ENCODE results near the gene IL23R.

IL23R gene

DNA sequence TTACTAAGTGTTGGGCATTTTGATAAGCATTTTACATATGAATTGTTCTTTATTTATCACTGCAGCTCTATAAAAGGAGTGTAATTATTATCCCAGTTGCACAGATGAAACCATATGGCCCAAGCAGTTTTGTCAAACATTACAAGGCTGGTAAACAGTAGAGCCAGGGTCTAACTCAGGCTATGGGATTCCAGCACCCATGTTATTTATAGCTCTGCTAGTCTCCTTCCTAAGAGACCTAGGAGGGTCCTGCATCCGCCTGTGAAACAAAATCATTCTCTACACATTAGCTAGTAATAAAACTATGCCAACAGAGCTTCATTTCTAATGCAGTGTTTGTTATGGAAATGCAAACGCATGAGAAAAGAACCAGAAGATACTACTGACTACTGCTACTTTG is 58.6 kb downstream of the IL23R start:
- Histone ChIP-seq H3K9me3 (ENCODE audit: control insufficient read depth, insufficient read depth, low read length) (no peaks in the 10 kb centered on the region), H3K4me1 (ENCODE audit: control insufficient read depth, insufficient read depth, low read length) (peaks cover 2% of the 10 kb centered on the region), H3K9ac (ENCODE audit: low read depth, low read length) (no peak overlapping the region)

DNA sequence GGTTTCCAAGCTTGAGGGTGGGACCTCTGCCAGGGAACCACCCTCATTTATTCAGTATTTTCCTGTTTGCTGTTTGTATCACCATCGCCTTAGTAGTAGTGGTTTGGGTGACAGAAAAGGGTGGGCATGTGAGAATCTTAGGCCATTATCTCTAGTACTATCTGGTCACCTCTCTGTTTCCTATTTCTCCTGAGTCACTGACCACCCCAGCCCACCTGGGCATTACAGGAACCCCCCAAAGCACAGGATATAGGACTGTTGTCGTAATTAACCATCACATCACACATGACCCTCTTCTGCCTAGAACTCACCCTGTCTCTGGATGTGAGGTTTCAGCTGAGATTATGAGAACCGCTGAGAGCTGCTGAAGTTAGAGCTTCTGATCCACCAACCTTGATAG is 60.4 kb downstream of the IL23R start:
- no peaks in the 10 kb centered on the region for H3K36me3 ChIP-seq (ENCODE audit: control insufficient read depth, insufficient read depth, low read length)
- H3K4me3 ChIP-seq (ENCODE audit: low read depth, low read length) = no peak overlapping the region
- peaks cover 2% of the 10 kb centered on the region for H3K4me1 ChIP-seq (ENCODE audit: control insufficient read depth, insufficient read depth, low read length)
- H3K9me3 ChIP-seq (ENCODE audit: control insufficient read depth, insufficient read depth, low read length) = no peaks in the 10 kb centered on the region
- no peaks in the 10 kb centered on the region for H3K27me3 ChIP-seq (ENCODE audit: control insufficient read depth, insufficient read depth, low read length)
- H3K9ac ChIP-seq (ENCODE audit: low read depth, low read length) = no peak overlapping the region

More for the DNA sequence above, 58.6 kb downstream of the IL23R start:
- no peaks in the 10 kb centered on the region for H3K36me3 ChIP-seq (ENCODE audit: control insufficient read depth, insufficient read depth, low read length)
- no peaks in the 10 kb centered on the region for H3K27me3 ChIP-seq (ENCODE audit: control insufficient read depth, insufficient read depth, low read length)
- H3K4me3 ChIP-seq (ENCODE audit: low read depth, low read length) = no peak overlapping the region

DNA sequence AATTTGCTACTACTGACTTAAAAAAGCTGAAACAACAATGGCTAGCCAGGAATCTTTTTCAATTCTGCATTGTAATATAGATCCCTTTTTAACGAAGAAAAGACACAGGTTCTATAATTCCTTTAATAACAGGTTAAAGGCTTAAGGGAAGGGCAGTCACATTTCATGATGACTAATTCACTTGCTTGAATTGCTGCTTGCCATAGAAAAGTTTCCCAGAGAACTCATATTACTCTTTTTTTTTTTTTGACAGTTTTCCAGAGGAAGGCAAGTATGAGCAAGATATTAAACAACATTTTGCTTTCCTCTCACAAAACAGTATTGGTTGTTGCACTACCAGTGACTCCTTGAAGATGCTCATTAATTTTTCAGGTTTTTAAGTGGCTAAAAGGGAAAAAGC is 60.9 kb downstream of the IL23R start:
- no peaks in the 10 kb centered on the region for H3K27me3 ChIP-seq (ENCODE audit: control insufficient read depth, insufficient read depth, low read length)
- no peak overlapping the region for H3K4me3 ChIP-seq (ENCODE audit: low read depth, low read length)
- no peaks in the 10 kb centered on the region for H3K36me3 ChIP-seq (ENCODE audit: control insufficient read depth, insufficient read depth, low read length)

DNA sequence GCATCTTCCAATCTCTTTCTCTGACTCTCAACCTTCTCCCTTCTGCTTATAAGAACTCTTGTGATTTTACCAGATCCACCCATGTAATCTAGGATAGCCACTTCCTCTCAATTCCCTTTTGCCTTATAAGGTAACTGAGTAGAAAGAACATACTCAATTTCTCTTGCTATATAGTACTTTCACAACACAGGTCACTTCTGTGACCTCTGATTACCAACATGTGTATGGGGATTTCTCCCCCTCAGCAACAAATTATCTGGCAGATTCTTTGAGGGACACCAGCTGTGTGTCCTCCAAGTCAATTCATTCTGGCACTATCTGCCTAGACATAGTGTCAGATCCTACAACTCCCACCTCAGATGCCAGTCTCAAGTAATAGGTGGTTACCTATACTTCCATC is 62.5 kb downstream of the IL23R start:
- Histone ChIP-seq H3K9ac (ENCODE audit: low read depth, low read length) (no peak overlapping the region), H3K4me1 (ENCODE audit: control insufficient read depth, insufficient read depth, low read length) (peaks cover 2% of the 10 kb centered on the region), H3K4me3 (ENCODE audit: low read depth, low read length) (no peak overlapping the region), H3K27me3 (ENCODE audit: control insufficient read depth, insufficient read depth, low read length) (no peaks in the 10 kb centered on the region), H3K9me3 (ENCODE audit: control insufficient read depth, insufficient read depth, low read length) (no peaks in the 10 kb centered on the region), H3K36me3 (ENCODE audit: control insufficient read depth, insufficient read depth, low read length) (no peaks in the 10 kb centered on the region)

More for the DNA sequence above, 60.9 kb downstream of the IL23R start:
- H3K9ac ChIP-seq (ENCODE audit: low read depth, low read length) = no peak overlapping the region
- no peaks in the 10 kb centered on the region for H3K9me3 ChIP-seq (ENCODE audit: control insufficient read depth, insufficient read depth, low read length)
- peaks cover 2% of the 10 kb centered on the region for H3K4me1 ChIP-seq (ENCODE audit: control insufficient read depth, insufficient read depth, low read length)

DNA sequence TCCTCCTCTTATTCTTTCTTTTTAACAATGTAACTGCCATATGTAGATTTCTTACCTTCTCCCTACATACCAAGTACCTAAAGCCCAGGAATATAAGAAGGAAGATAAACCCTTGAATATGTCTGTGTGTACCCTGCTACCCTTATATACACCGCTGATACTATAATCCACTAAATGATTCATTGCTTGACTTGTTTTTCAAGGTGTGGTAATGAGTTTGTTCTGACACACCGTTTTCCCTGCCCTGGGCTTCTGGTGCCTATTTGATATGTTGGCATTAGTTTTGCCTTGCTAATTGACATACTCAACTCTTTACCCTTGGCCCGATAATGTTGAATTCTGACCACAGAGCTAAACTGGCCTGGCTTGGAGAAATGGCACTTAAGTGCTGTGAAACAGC is 64.3 kb downstream of the IL23R start:
- Histone ChIP-seq H3K9me3 (ENCODE audit: control insufficient read depth, insufficient read depth, low read length) (no peaks in the 10 kb centered on the region), H3K4me1 (ENCODE audit: control insufficient read depth, insufficient read depth, low read length) (no peaks in the 10 kb centered on the region), H3K9ac (ENCODE audit: low read depth, low read length) (no peak overlapping the region), H3K4me3 (ENCODE audit: low read depth, low read length) (no peak overlapping the region), H3K36me3 (ENCODE audit: control insufficient read depth, insufficient read depth, low read length) (no peaks in the 10 kb centered on the region), H3K27me3 (ENCODE audit: control insufficient read depth, insufficient read depth, low read length) (no peaks in the 10 kb centered on the region)

DNA sequence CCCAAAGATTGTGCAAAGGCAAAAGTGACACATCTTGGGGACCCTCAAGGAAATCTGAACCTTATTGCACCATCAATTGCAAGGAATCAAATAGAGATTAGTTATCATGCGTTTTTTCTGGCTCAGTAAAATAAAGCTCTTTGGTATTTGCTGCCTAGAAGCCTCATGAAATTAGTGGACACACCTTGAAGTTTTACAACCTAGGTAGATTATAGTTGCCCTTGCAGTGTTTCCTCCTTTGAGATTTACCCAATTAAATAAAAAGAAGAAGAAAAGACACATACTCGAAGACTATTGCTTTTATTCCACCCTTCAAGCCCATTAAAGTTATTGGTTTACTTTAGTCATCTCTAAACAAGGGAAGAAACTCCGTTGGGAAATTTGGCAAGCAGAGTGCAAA is 70.0 kb downstream of the IL23R start:
- H3K4me3 ChIP-seq (ENCODE audit: low read depth, low read length) = no peak overlapping the region
- H3K36me3 ChIP-seq (ENCODE audit: control insufficient read depth, insufficient read depth, low read length) = no peaks in the 10 kb centered on the region
- no peak overlapping the region for H3K9ac ChIP-seq (ENCODE audit: low read depth, low read length)

DNA sequence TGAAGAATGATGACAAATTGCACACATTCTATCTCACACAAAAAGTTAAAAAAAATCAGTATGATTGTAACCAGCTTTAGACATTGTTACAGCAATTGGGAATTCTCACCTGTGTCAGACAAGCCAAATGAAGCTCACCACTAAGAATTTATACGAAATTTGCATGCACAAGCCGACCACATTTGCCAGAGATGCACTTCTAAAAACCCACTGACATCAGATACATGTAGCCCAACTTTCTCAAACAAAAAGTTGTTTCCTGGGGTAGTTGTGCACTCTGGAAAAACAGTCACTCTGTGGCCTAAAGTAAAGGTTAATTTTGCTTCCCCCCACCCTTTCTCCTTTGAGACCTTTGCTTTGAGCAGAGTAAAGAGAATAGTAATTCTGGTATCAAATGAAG is 73.5 kb downstream of the IL23R start:
- Histone ChIP-seq H3K9me3 (ENCODE audit: control insufficient read depth, insufficient read depth, low read length) (no peaks in the 10 kb centered on the region), H3K27me3 (ENCODE audit: control insufficient read depth, insufficient read depth, low read length) (no peaks in the 10 kb centered on the region), H3K36me3 (ENCODE audit: control insufficient read depth, insufficient read depth, low read length) (no peaks in the 10 kb centered on the region), H3K9ac (ENCODE audit: low read depth, low read length) (no peak overlapping the region), H3K4me1 (ENCODE audit: control insufficient read depth, insufficient read depth, low read length) (no peaks in the 10 kb centered on the region), H3K4me3 (ENCODE audit: low read depth, low read length) (no peak overlapping the region)

More for the DNA sequence above, 70.0 kb downstream of the IL23R start:
- H3K27me3 ChIP-seq (ENCODE audit: control insufficient read depth, insufficient read depth, low read length) = no peaks in the 10 kb centered on the region
- H3K4me1 ChIP-seq (ENCODE audit: control insufficient read depth, insufficient read depth, low read length) = no peaks in the 10 kb centered on the region
- no peaks in the 10 kb centered on the region for H3K9me3 ChIP-seq (ENCODE audit: control insufficient read depth, insufficient read depth, low read length)

- Histone ChIP-seq H3K4me3 (ENCODE audit: low read depth, low read length) (no peak overlapping the region), H3K9me3 (ENCODE audit: control insufficient read depth, insufficient read depth, low read length) (no peaks in the 10 kb centered on the region), H3K36me3 (ENCODE audit: control insufficient read depth, insufficient read depth, low read length) (no peaks in the 10 kb centered on the region), H3K4me1 (ENCODE audit: control insufficient read depth, insufficient read depth, low read length) (no peaks in the 10 kb centered on the region), H3K27me3 (ENCODE audit: control insufficient read depth, insufficient read depth, low read length) (no peaks in the 10 kb centered on the region), H3K9ac (ENCODE audit: low read depth, low read length) (no peak overlapping the region)
Measured at GRCh38 chr1:67241200-67241746, 75.0 kb downstream of the IL23R start.

GRCh38 chr1:67242016-67242415 is 75.8 kb downstream of the IL23R start:
- Histone ChIP-seq H3K4me1 (ENCODE audit: control insufficient read depth, insufficient read depth, low read length) (no peaks in the 10 kb centered on the region), H3K27me3 (ENCODE audit: control insufficient read depth, insufficient read depth, low read length) (no peaks in the 10 kb centered on the region), H3K4me3 (ENCODE audit: low read depth, low read length) (no peak overlapping the region), H3K36me3 (ENCODE audit: control insufficient read depth, insufficient read depth, low read length) (no peaks in the 10 kb centered on the region), H3K9me3 (ENCODE audit: control insufficient read depth, insufficient read depth, low read length) (no peaks in the 10 kb centered on the region), H3K9ac (ENCODE audit: low read depth, low read length) (no peak overlapping the region)

GRCh38 chr1:67250051-67250653 is 83.9 kb downstream of the IL23R start:
- no peaks in the 10 kb centered on the region for H3K36me3 ChIP-seq (ENCODE audit: control insufficient read depth, insufficient read depth, low read length)
- H3K9ac ChIP-seq (ENCODE audit: low read depth, low read length) = no peak overlapping the region
- no peak overlapping the region for H3K4me3 ChIP-seq (ENCODE audit: low read depth, low read length)
- no peaks in the 10 kb centered on the region for H3K4me1 ChIP-seq (ENCODE audit: control insufficient read depth, insufficient read depth, low read length)
- H3K27me3 ChIP-seq (ENCODE audit: control insufficient read depth, insufficient read depth, low read length) = no peaks in the 10 kb centered on the region
- peaks cover 12% of the 10 kb centered on the region for H3K9me3 ChIP-seq (ENCODE audit: control insufficient read depth, insufficient read depth, low read length)

- Histone ChIP-seq H3K9ac (ENCODE audit: low read depth, low read length) (no peak overlapping the region), H3K27me3 (ENCODE audit: control insufficient read depth, insufficient read depth, low read length) (no peaks in the 10 kb centered on the region), H3K4me1 (ENCODE audit: control insufficient read depth, insufficient read depth, low read length) (peaks cover 18% of the 10 kb centered on the region), H3K36me3 (ENCODE audit: control insufficient read depth, insufficient read depth, low read length) (no peaks in the 10 kb centered on the region), H3K4me3 (ENCODE audit: low read depth, low read length) (no peak overlapping the region), H3K9me3 (ENCODE audit: control insufficient read depth, insufficient read depth, low read length) (no peaks in the 10 kb centered on the region)
Measured at GRCh38 chr1:67256291-67257172, 90.3 kb downstream of the IL23R start.

DNA sequence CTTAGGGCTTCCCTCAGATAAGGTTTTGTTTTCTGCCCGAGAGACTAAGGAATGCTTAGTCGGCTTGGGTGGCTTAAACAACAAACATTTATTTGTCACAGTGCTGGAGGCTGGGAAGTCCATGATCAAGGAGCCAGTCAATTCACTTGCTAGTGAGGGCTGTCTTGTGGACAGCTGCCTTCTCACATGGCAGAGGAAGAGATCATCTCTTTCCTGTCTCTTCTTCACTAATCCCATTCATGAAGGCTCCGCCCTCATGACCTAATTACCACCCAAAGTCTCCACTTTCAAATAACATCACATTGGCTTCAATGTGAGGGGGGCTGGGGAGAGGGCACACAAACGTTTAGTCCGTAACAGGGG is 90.9 kb downstream of the IL23R start:
- H3K27me3 ChIP-seq (ENCODE audit: control insufficient read depth, insufficient read depth, low read length) = no peaks in the 10 kb centered on the region
- H3K9ac ChIP-seq (ENCODE audit: low read depth, low read length) = no peak overlapping the region
- no peak overlapping the region for H3K4me3 ChIP-seq (ENCODE audit: low read depth, low read length)
- peaks cover 24% of the 10 kb centered on the region for H3K4me1 ChIP-seq (ENCODE audit: control insufficient read depth, insufficient read depth, low read length)
- H3K9me3 ChIP-seq (ENCODE audit: control insufficient read depth, insufficient read depth, low read length) = no peaks in the 10 kb centered on the region
- no peaks in the 10 kb centered on the region for H3K36me3 ChIP-seq (ENCODE audit: control insufficient read depth, insufficient read depth, low read length)

Data from iPS-15b (cell line).